Measurements from ENCODE around the gene CSRP1.

- TF ChIP-seq, protein P1, sequence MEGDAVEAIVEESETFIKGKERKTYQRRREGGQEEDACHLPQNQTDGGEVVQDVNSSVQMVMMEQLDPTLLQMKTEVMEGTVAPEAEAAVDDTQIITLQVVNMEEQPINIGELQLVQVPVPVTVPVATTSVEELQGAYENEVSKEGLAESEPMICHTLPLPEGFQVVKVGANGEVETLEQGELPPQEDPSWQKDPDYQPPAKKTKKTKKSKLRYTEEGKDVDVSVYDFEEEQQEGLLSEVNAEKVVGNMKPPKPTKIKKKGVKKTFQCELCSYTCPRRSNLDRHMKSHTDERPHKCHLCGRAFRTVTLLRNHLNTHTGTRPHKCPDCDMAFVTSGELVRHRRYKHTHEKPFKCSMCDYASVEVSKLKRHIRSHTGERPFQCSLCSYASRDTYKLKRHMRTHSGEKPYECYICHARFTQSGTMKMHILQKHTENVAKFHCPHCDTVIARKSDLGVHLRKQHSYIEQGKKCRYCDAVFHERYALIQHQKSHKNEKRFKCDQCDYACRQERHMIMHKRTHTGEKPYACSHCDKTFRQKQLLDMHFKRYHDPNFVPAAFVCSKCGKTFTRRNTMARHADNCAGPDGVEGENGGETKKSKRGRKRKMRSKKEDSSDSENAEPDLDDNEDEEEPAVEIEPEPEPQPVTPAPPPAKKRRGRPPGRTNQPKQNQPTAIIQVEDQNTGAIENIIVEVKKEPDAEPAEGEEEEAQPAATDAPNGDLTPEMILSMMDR (IDR thresholded peaks at IDR 0.05; ENCODE audit: low read depth, low read length, poor library complexity, severe bottlenecking): no peak
- no peak for TF ChIP-seq EZH2phosphoT487 (IDR thresholded peaks at IDR 0.05; ENCODE audit: borderline replicate concordance, low read length)
These were observed 70.5 kb downstream of the CSRP1 start for GRCh38 chr1:201436393-201436792.
